Astrocyte of the cerebellum (primary cell): ENCODE results near the gene PIGS.
A peak's percentile ranks its signal among the peaks of the same experiment; 100 is the strongest.

Experiments used
- DNase-seq: peaks from one replicate; pipeline ENCODE4 v3.0.0-alpha.2; 2011; ENCODE audit warnings: low read depth
- H3K4me3 ChIP-seq: 2 replicates; pipeline ENCODE4 v1.5.1; 2011; ENCODE audit warnings: mild to moderate bottlenecking, low read depth, low read length, moderate library complexity
- in situ Hi-C: cut with HindIII; loops from 2 replicates; pipeline ENCODE4 v1.10.0; 2017; ENCODE audit warnings: low sequenced_read_pairs
- TF ChIP-seq, protein P1 (sequence below): IDR thresholded peaks from 2 replicates; pipeline ENCODE4 v1.5.1; 2012; ENCODE audit warnings: low read length, low read depth, moderate library complexity, mild to moderate bottlenecking; ENCODE audit errors: missing control alignments

PIGS gene

DNA sequence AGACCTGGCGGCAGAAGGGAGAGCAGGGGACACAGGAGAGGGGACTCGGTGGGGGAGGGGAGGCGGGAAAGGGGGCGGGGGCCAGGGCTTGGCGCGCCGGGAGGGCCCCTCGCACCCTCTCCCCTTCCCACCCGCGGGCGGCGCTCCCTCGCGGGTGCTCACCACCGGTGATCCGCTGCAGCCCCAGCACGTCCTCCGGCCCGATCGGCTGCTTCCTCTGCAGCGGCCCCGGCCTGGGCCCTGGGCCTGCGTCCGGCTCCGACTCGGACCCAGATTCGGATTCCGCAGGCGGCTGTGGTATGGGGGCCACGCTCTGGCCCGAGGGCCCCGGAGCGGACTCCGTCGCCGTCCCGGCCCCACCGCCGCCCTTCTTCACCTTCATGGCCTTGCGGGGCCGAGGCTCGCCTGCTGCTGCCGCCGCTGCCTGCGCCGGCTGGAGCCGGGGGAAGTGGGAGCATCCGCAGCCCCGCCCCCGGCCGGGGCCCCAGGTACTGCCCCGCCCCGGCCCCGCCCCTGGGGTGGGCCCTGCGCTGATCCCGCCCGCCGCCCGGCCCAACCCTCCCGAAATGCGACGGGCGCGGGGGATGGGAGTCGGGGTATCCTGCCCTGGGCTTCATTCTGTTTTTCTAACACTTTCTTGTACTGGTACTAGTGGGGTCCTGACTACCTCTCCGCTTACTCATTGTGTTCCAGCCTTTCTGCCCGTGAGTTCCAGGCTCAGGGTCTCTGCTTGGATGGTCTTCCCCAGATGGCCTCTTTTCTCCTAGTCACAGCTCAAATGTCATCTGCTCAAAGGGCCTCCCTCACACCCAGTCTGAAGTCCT, 18.9 kb downstream of the PIGS start, which contains the start of gene UNC119:
Gene UNC119, minus strand, starts transcription at position 449 of the 824 bp plus-strand sequence. Its CDS starts 67 bp downstream, at position 382.
- in situ Hi-C loops: no loop called here
- H3K4me3 ChIP-seq: peak within 1 kb of the TSS; percentile 74
- peak; percentile 19 for DNase-seq
- TF ChIP-seq, protein P1, sequence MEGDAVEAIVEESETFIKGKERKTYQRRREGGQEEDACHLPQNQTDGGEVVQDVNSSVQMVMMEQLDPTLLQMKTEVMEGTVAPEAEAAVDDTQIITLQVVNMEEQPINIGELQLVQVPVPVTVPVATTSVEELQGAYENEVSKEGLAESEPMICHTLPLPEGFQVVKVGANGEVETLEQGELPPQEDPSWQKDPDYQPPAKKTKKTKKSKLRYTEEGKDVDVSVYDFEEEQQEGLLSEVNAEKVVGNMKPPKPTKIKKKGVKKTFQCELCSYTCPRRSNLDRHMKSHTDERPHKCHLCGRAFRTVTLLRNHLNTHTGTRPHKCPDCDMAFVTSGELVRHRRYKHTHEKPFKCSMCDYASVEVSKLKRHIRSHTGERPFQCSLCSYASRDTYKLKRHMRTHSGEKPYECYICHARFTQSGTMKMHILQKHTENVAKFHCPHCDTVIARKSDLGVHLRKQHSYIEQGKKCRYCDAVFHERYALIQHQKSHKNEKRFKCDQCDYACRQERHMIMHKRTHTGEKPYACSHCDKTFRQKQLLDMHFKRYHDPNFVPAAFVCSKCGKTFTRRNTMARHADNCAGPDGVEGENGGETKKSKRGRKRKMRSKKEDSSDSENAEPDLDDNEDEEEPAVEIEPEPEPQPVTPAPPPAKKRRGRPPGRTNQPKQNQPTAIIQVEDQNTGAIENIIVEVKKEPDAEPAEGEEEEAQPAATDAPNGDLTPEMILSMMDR: no peak

DNA sequence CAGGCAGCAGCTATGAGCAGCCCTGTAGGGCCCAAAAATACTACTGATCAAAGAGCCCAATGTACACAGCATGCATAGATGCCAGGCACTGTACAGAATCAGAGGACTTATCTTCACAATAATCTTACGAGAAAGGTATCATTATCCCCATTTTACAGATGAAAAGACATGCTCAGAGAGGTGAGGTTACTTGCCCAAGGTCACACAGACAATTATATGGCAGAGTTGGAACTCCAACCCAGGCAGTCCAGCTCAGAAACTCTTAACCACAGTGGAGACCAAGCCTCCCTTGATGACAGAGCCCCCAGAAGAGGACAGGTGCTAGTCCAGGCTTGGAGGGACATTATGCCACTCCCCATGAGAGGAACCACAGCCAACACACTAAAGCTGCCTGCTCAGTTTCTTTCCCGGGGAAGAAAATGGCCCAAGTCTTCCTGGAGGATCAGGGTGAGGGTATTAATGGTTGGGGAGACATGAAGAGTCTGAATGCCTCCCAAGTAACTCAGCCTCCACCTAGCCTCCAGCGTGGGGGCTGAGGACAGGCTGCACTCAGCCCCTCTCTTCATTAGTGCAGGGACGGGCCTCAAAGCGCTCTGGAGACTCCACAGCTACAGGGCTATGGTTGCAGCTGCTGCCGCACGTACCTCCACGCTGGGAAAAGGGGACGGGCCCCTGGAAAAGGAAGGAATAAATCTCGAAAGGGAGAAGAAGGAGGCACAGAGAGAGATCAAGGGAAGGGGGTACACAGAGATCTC, 19.7 kb downstream of the PIGS start:
- in situ Hi-C loops: no loop called here
- peak overlapping the region; percentile 74 for H3K4me3 ChIP-seq
- TF ChIP-seq, protein P1: no peak
- no peak for DNase-seq

DNA sequence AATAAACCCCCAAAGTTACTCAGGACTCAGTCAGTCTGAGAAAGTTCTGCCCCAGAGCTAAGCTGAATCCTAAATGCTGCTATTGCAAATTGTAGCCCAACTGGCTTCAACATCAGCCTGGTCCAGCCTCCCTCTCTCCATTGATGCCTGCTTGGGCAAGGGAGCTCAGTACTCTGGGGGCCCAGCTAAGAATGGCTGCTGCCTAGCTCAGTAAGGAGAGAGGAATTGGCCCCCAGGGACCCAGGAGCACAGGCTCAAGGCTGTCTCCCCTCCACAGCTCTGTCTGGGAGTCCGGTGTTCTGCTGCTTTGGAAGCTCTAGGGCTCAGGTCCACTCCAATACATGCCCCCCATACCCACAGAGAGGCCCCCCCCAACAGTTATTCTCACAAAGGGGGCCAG, 20.5 kb downstream of the PIGS start:
- H3K4me3 ChIP-seq: no peak overlapping the region
- TF ChIP-seq, protein P1: no peak
- DNase-seq: no peak
- in situ Hi-C loops: no loop called here

DNA sequence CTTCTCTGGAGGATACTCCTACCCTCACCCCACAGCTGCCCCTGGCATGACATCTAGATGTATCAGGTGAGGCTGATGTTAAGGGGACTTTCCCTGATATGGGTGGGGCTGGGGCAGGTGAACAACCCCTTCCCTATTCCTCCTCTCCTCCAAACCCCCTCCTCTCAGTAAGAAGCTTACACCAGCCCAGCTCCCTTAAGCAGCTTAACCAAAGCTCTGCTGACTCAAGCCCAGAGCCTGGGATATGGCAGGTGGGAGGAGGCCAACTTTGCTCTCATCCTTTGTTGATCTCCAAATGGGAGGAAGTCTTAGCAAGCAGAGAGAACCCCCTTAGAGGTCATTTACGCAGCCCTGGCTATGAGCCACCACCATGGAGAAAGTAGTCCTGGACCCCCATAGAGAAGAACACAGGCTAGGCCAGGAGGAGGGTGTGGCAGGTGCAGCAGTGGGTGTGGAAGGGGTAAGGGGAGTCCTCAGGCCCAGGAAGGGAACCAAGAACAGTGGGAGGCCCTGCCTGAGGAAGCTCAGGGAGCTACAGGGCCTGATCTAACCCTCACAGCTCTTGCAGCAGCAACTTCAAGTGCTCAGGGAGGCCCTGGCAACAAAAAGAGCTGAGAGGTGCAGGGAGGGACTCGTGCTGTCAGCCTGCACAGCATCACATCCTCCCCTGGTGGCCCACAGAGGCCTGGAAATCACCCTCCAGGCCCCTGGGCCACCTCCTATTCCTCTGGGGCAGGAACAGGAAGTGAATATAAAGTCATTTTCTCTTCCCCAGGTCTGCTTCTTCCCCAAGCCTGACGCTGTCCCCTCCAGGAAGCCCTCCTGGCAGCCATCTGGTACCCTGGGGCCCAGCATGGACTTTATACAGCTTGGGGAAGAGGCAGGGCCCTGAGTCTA, 21.8 kb downstream of the PIGS start:
- in situ Hi-C loops: loop anchor here (5.0 kb wide), 1 partner anchor 52 kb away; no protein-coding TSS in a partner anchor
- H3K4me3 ChIP-seq: no peak overlapping the region
- TF ChIP-seq, protein P1: no peak
- no peak for DNase-seq

DNA sequence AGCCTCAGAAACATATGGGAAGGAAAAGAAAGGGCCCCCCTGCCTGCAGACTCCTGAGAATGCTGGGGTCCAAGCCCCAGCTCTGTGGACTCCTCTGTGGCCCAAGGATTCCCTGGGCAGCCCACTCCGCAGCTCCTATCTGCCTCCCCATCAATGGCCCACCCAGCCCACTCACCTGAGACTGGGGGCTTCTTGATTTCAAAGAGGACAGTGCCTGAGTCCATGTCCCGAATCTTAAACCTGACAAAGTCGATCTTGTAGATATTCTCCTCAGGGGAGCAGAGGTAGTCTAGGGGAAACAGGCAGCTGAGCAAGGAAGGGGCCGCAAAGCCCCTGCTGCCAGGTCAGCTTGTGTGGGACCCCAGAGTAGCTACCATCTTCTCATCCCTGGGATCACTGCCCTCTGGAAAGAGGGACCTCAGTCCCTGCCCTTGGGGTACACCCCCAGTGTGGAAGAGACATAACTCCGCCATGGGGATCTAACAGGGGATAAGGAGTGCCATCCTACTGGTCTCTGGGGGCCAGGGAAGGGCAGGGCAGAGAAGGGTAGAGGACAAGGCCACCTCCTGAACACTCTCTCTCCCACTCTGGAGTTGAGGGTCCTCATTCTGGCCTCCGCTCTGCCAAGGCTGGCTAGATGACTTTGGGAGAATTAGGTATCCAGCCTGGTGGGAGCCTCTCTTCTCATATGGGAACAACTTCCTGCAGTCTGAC, 22.8 kb downstream of the PIGS start:
- TF ChIP-seq, protein P1: no peak
- no peak overlapping the region for H3K4me3 ChIP-seq
- in situ Hi-C loops: loop anchor here (5.0 kb wide), 1 partner anchor 51 kb away; no protein-coding TSS in a partner anchor
- DNase-seq: no peak
